ENCODE results near the gene KRT79. TPM values are rescaled to one million over a fixed set of nuclear protein-coding genes. Genes with fewer than 3 reads are reported as not detected.

KRT79 gene
- total and polyA plus RNA-seq, 2 of the 8 experiments (the other 6 are each of a cell fraction or from before 2014, with no cell fraction given), result not detected

DNA sequence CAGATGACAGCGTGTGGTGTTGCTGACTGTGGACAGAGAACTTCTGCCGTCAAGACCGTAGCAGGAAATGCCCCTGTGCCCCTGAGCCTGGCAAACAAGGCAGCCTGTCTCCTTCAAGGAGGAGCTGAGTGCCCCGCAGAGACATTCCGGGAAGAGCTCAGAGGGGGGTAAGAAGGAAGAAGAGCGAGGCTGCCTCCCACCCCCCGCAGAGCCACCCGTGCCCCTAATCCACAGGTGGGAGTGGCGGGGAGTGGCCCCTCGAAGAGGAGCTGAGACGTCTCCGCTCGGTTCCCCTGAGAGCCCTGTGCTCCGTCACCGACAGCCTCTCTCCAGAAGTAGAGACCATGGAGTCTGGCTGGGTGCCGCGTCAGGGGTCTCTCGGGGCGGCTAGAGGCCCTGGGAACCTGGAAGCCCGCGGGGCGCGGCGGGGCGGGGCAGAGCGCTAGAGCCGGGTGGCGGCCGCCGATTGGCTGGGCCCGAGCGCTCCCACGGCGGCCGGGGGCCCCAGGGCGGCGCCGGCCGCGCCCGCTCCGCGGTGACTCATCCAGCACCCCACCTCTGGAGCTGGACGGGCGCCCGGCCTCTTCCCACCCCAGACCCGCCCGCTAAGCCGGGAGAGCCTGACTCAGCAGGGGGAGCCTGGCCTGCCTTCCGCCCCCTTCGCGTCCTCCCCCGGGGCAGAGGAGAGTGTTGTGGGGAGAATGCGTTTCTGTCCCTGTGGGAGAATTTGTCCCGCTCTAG, 39.9 kb upstream of the KRT79 start (continued):
- TF ChIP-seq, protein P1, sequence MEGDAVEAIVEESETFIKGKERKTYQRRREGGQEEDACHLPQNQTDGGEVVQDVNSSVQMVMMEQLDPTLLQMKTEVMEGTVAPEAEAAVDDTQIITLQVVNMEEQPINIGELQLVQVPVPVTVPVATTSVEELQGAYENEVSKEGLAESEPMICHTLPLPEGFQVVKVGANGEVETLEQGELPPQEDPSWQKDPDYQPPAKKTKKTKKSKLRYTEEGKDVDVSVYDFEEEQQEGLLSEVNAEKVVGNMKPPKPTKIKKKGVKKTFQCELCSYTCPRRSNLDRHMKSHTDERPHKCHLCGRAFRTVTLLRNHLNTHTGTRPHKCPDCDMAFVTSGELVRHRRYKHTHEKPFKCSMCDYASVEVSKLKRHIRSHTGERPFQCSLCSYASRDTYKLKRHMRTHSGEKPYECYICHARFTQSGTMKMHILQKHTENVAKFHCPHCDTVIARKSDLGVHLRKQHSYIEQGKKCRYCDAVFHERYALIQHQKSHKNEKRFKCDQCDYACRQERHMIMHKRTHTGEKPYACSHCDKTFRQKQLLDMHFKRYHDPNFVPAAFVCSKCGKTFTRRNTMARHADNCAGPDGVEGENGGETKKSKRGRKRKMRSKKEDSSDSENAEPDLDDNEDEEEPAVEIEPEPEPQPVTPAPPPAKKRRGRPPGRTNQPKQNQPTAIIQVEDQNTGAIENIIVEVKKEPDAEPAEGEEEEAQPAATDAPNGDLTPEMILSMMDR (IDR thresholded peaks at IDR 0.05; ENCODE audit: control extremely low read depth in 1 of 3, insufficient read depth in 1 of 3, low read depth in 1 of 3, low read length in 3 of 3), result no peak
- no peak for TF ChIP-seq CHD2 (IDR thresholded peaks at IDR 0.05; ENCODE audit: low read length)
- TF ChIP-seq JUN (IDR thresholded peaks at IDR 0.05; ENCODE audit: low read depth, low read length), result no peak
- no peak for TF ChIP-seq SIX5 (IDR thresholded peaks at IDR 0.05; ENCODE audit: low read depth, low read length)
- TF ChIP-seq CEBPB (IDR thresholded peaks at IDR 0.05; ENCODE audit: low read depth, low read length), result no peak
- TF ChIP-seq GABPA (IDR thresholded peaks at IDR 0.05; ENCODE audit: borderline replicate concordance, insufficient read depth, low read length), result no peak
- TF ChIP-seq, protein P2, sequence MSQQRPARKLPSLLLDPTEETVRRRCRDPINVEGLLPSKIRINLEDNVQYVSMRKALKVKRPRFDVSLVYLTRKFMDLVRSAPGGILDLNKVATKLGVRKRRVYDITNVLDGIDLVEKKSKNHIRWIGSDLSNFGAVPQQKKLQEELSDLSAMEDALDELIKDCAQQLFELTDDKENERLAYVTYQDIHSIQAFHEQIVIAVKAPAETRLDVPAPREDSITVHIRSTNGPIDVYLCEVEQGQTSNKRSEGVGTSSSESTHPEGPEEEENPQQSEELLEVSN (IDR thresholded peaks at IDR 0.05), result no peak
- no peak for TF ChIP-seq POU5F1 (IDR thresholded peaks at IDR 0.05; ENCODE audit: low read depth, low read length)
- TF ChIP-seq SP1 (IDR thresholded peaks at IDR 0.05; ENCODE audit: low read depth, low read length), result no peak

Data from H1 (cell line).